ENCODE results near the gene P2RX3.

GRCh38 chr11:57399221-57399620 lies 61.1 kb downstream of the P2RX3 start:
- TF ChIP-seq CTCF (IDR thresholded peaks at IDR 0.05) (no peak), POLR2A (IDR thresholded peaks at IDR 0.05) (no peak), EP300 (IDR thresholded peaks at IDR 0.05) (no peak), POLR2AphosphoS5 (IDR thresholded peaks at IDR 0.05) (no peak)
